ENCODE measurements around the gene TUB.

The TUB gene

GRCh38 chr11:8034106-8034585 lies 46.9 kb upstream of the TUB start:
- no peak overlapping the region for H3K4me3 ChIP-seq (ENCODE audit: low read depth, low read length)
- no peak for TF ChIP-seq MYC (IDR thresholded peaks at IDR 0.05; ENCODE audit: low read depth, low read length)
- no peak for DNase-seq (ENCODE audit: low read depth)

- TF ChIP-seq MAX (IDR thresholded peaks at IDR 0.05; ENCODE audit: low read depth, low read length) (no peak), MYC (IDR thresholded peaks at IDR 0.05; ENCODE audit: low read depth, low read length) (no peak), CTCF (IDR thresholded peaks at IDR 0.05; ENCODE audit: low read depth, low read length) (no peak), POLR2A (IDR thresholded peaks at IDR 0.05; ENCODE audit: extremely low read depth, insufficient read length) (no peak)
- no peak for DNase-seq (ENCODE audit: low read depth)
- no peak overlapping the region for H3K4me3 ChIP-seq (ENCODE audit: low read depth, low read length)
These were observed 46.3 kb upstream of the TUB start for GRCh38 chr11:8034604-8035190.

- TF ChIP-seq POLR2A (IDR thresholded peaks at IDR 0.05; ENCODE audit: extremely low read depth, insufficient read length): no peak
- TF ChIP-seq MYC (IDR thresholded peaks at IDR 0.05; ENCODE audit: low read depth, low read length): no peak
- TF ChIP-seq MAX (IDR thresholded peaks at IDR 0.05; ENCODE audit: low read depth, low read length): no peak
- no peak for TF ChIP-seq CTCF (IDR thresholded peaks at IDR 0.05; ENCODE audit: low read depth, low read length)
- DNase-seq (ENCODE audit: low read depth): no peak
- H3K4me3 ChIP-seq (ENCODE audit: low read depth, low read length): no peak overlapping the region
These were observed 45.7 kb upstream of the TUB start for GRCh38 chr11:8035200-8035855.

GRCh38 chr11:8036002-8036802 lies 44.8 kb upstream of the TUB start:
- H3K4me3 ChIP-seq (ENCODE audit: low read depth, low read length): no peak overlapping the region
- TF ChIP-seq CTCF (IDR thresholded peaks at IDR 0.05; ENCODE audit: low read depth, low read length) (no peak), MYC (IDR thresholded peaks at IDR 0.05; ENCODE audit: low read depth, low read length) (no peak), MAX (IDR thresholded peaks at IDR 0.05; ENCODE audit: low read depth, low read length) (no peak), POLR2A (IDR thresholded peaks at IDR 0.05; ENCODE audit: extremely low read depth, insufficient read length) (no peak)
- DNase-seq (ENCODE audit: low read depth): no peak

GRCh38 chr11:8036986-8037385 lies 44.0 kb upstream of the TUB start:
- H3K4me3 ChIP-seq (ENCODE audit: low read depth, low read length): no peak overlapping the region
- TF ChIP-seq MAX (IDR thresholded peaks at IDR 0.05; ENCODE audit: low read depth, low read length) (no peak), MYC (IDR thresholded peaks at IDR 0.05; ENCODE audit: low read depth, low read length) (no peak), POLR2A (IDR thresholded peaks at IDR 0.05; ENCODE audit: extremely low read depth, insufficient read length) (no peak), CTCF (IDR thresholded peaks at IDR 0.05; ENCODE audit: low read depth, low read length) (no peak)
- DNase-seq (ENCODE audit: low read depth): no peak

GRCh38 chr11:8038393-8038792 lies 42.6 kb upstream of the TUB start:
- no peak for DNase-seq (ENCODE audit: low read depth)
- TF ChIP-seq MYC (IDR thresholded peaks at IDR 0.05; ENCODE audit: low read depth, low read length) (no peak), CTCF (IDR thresholded peaks at IDR 0.05; ENCODE audit: low read depth, low read length) (no peak), MAX (IDR thresholded peaks at IDR 0.05; ENCODE audit: low read depth, low read length) (no peak), POLR2A (IDR thresholded peaks at IDR 0.05; ENCODE audit: extremely low read depth, insufficient read length) (no peak)
- H3K4me3 ChIP-seq (ENCODE audit: low read depth, low read length): no peak overlapping the region
